HepG2 (cell line): ENCODE results near the gene ABHD15. TPM values are rescaled to one million over a fixed set of nuclear protein-coding genes. Genes with fewer than 3 reads are reported as not detected.

ENCODE experiments used
- ATAC-seq: fragments of 200-7000 bp; cut with Tn5 transposase; 3 replicates; pipeline ENCODE4 v1.9.1; 2020; ENCODE audit warnings: mild to moderate bottlenecking, moderate library complexity
- BruUV-seq: library from RNA; stranded (reverse); fragments of 400-500 nt; replicated peaks from 2 replicates; lab custom pipeline; 2021; lab: Mats Ljungman, UMichigan
- CTCF ChIA-PET: fragments of 300-600 bp; formaldehyde crosslinking; extraction: SDS; loops from one replicate; lab custom pipeline; 2021; ENCODE audit warnings: low total read pairs, inconsistent platforms, low intra/inter-chr PET ratio; lab: Yijun Ruan, JAX
- POLR2A ChIA-PET: fragments of 350-600 bp; sonication (Branson Sonifier 250); formaldehyde crosslinking; loops from one replicate; lab custom pipeline; 2020; ENCODE audit warnings: antibody characterized with exemption, inconsistent platforms; lab: Yijun Ruan, JAX
- DNase-seq: peaks from one replicate; pipeline ENCODE4 v3.0.0-alpha.2; 2015; ENCODE audit warnings: low spot score
- FAIRE-seq: peaks from 3 replicates; lab custom pipeline; 2011; peaks lifted over from hg19 to GRCh38; lab: Jason Lieb, UNC
- H2AFZ ChIP-seq: one replicate; pipeline ENCODE4 v1.6.1; 2011; ENCODE audit warnings: low read length, inconsistent platforms
- H3K27ac ChIP-seq: fragments of 300-600 bp; 3 replicates; pipeline ENCODE4 v1.8.0; 2011; ENCODE audit warnings: mixed run types, mild to moderate bottlenecking, mixed read lengths, low read length, inconsistent platforms; ENCODE audit not compliant: insufficient read depth; ENCODE audit errors: extremely low read length
- H3K27me3 ChIP-seq, 2 experiments: fragments of 200-600 bp in 1 of 2; 2 replicates in 1 of 2; 3 replicates in 1 of 2; pipeline versions ENCODE4 v1.6.0 to v1.8.0; 2011; ENCODE audit warnings: low read length in 2 of 2, mild to moderate bottlenecking in 2 of 2, moderate library complexity in 2 of 2, inconsistent platforms in 1 of 2; ENCODE audit not compliant: insufficient read depth in 2 of 2, control insufficient read depth in 1 of 2
- H3K36me3 ChIP-seq, 2 experiments: fragments of 200-600 bp in 1 of 2; replicated peaks in 1 of 2; 2 replicates in 1 of 2; 3 replicates in 1 of 2; pipeline versions ENCODE4 v1.5.1 to v1.8.0; 2011; ENCODE audit warnings: low read length in 2 of 2, inconsistent platforms in 1 of 2; ENCODE audit not compliant: insufficient read depth in 2 of 2, control insufficient read depth in 1 of 2
- H3K4me1 ChIP-seq: 2 replicates; pipeline ENCODE4 v1.5.1; 2012; ENCODE audit warnings: low read length, inconsistent platforms; ENCODE audit not compliant: insufficient read depth
- H3K4me2 ChIP-seq: 2 replicates; pipeline ENCODE4 v1.6.0; 2011; ENCODE audit warnings: low read depth, low read length, inconsistent platforms
- H3K4me3 ChIP-seq, 3 experiments: fragments of 200-600 bp in 1 of 3; sonication (generic), shearing (Covaris generic) in 1 of 3; replicated peaks in 1 of 3; 2 replicates each; pipeline ENCODE4 v1.5.1; 2011 to 2016; ENCODE audit warnings: low read length in 3 of 3, inconsistent platforms in 2 of 3, low read depth in 2 of 3, mild to moderate bottlenecking in 2 of 3, control low read depth in 1 of 3, mixed read lengths in 1 of 3; ENCODE audit not compliant: insufficient read depth in 1 of 3
- H3K79me2 ChIP-seq: one replicate; pipeline ENCODE4 v1.6.1; 2011; ENCODE audit warnings: low read length, inconsistent platforms; ENCODE audit not compliant: insufficient read depth
- H3K9ac ChIP-seq: 2 replicates; pipeline ENCODE4 v1.6.0; 2011; ENCODE audit warnings: mild to moderate bottlenecking, low read depth, low read length, inconsistent platforms; ENCODE audit not compliant: insufficient read depth
- H3K9me3 ChIP-seq: 2 replicates; pipeline ENCODE4 v1.5.1; 2012; ENCODE audit warnings: mild to moderate bottlenecking, low read length
- H4K20me1 ChIP-seq: 2 replicates; pipeline ENCODE4 v1.6.0; 2011; ENCODE audit warnings: inconsistent platforms, mild to moderate bottlenecking, low read length, moderate library complexity; ENCODE audit not compliant: insufficient read depth
- CEBPG ChIP-seq: IDR thresholded peaks from 2 replicates; pipeline ENCODE4 v1.6.1; 2016
- GATAD2A ChIP-seq: IDR thresholded peaks from 2 replicates; pipeline ENCODE4 v1.6.1; 2016
- GMEB1 ChIP-seq: sonication (generic); formaldehyde crosslinking; IDR thresholded peaks from 2 replicates; pipeline ENCODE4 v1.5.1; 2020; ENCODE audit warnings: missing genetic modification reagents, mild to moderate bottlenecking, borderline replicate concordance
- HOXA9 ChIP-seq: sonication (generic); formaldehyde crosslinking; IDR thresholded peaks from 2 replicates; pipeline ENCODE4 v1.8.1; 2022; ENCODE audit warnings: missing genetic modification reagents, mild to moderate bottlenecking, moderate library complexity, borderline replicate concordance
- TMF1 ChIP-seq: sonication (generic); formaldehyde crosslinking; IDR thresholded peaks from 2 replicates; pipeline ENCODE4 v1.8.1; 2022; ENCODE audit warnings: low read depth, missing genetic modification reagents
- YEATS2 ChIP-seq: sonication (generic); formaldehyde crosslinking; IDR thresholded peaks from 2 replicates; pipeline ENCODE4 v1.4.0; 2020; ENCODE audit warnings: missing genetic modification reagents, borderline replicate concordance
- ZFY ChIP-seq: sonication (generic); formaldehyde crosslinking; IDR thresholded peaks from 2 replicates; pipeline ENCODE4 v1.4.0; 2020; ENCODE audit warnings: missing genetic modification reagents
- ZNF44 ChIP-seq: sonication (generic); formaldehyde crosslinking; IDR thresholded peaks from 2 replicates; pipeline ENCODE4 v1.5.1; 2020; ENCODE audit warnings: mild to moderate bottlenecking, missing genetic modification reagents
- ZNF746 ChIP-seq: sonication (generic); formaldehyde crosslinking; IDR thresholded peaks from 2 replicates; pipeline ENCODE4 v1.8.0; 2022; ENCODE audit warnings: mild to moderate bottlenecking, missing genetic modification reagents
- ZSCAN9 ChIP-seq: IDR thresholded peaks from 2 replicates; pipeline ENCODE4 v1.6.1; 2016; ENCODE audit warnings: borderline replicate concordance
- WGBS: methylation state at CpG from one replicate; pipeline ENCODE4 v1.1.6; 2017; ENCODE audit warnings: low lambda C conversion rate; 5-methylcytosine and 5-hydroxymethylcytosine counted together
- in situ Hi-C: cut with HindIII; loops from 2 replicates; pipeline ENCODE4 v1.10.0; 2017; ENCODE audit warnings: low pct_unique_long_range_greater_than_20kb; ENCODE audit not compliant: extremely low pct_ligation_motif_present
- intact Hi-C: fragments of 100-400 bp; cut with micrococcal nuclease; formaldehyde crosslinking; loops from one replicate; pipeline ENCODE4 v1.10.0; 2022; ENCODE audit not compliant: unreplicated experiment
- polyA plus RNA-seq, 8 experiments: library from polyadenylated mRNA; depleted of rRNA in 3 of 8; stranded (reverse) in 7 of 8; unstranded in 1 of 8; fragments of >200 nt; fragmentation: Illumina TruSeq in 4 of 8; extraction: Trizol in 4 of 8; gene quantifications; 2 replicates each; pipeline versions ENCODE4 v1.2.1 to v1.2.3, GENCODE V29; 2011 to 2016; ENCODE audit warnings: low read depth in 4 of 8, missing spikeins in 1 of 8, mixed read lengths in 1 of 8; ENCODE audit not compliant: insufficient read depth in 1 of 8
- total RNA-seq, 5 experiments: library from RNA; depleted of rRNA; stranded (reverse); fragments of >200 nt; fragmentation: Illumina TruSeq; extraction: Trizol; gene quantifications; 2 replicates each; pipeline ENCODE4 v1.2.3, GENCODE V29; 2016; ENCODE audit warnings: low read depth in 1 of 5
- TF ChIP-seq, protein P1 (sequence below): fragments of 450-650 bp; IDR thresholded peaks from 2 replicates; pipeline ENCODE4 v1.6.1; 2017
- TF ChIP-seq, protein P2 (sequence below): sonication (generic); formaldehyde crosslinking; IDR thresholded peaks from 2 replicates; pipeline ENCODE4 v1.5.0; 2020; ENCODE audit warnings: missing genetic modification reagents

The ABHD15 gene
- total and polyA plus RNA-seq, 2 of the 13 experiments (the other 11 are each of a cell fraction or from before 2014, with no cell fraction given) = 2.4 to 7.7 TPM

GRCh38 chr17:29514792-29515191 lies 52.0 kb downstream of the ABHD15 start (continued):
- TF ChIP-seq, protein P1, sequence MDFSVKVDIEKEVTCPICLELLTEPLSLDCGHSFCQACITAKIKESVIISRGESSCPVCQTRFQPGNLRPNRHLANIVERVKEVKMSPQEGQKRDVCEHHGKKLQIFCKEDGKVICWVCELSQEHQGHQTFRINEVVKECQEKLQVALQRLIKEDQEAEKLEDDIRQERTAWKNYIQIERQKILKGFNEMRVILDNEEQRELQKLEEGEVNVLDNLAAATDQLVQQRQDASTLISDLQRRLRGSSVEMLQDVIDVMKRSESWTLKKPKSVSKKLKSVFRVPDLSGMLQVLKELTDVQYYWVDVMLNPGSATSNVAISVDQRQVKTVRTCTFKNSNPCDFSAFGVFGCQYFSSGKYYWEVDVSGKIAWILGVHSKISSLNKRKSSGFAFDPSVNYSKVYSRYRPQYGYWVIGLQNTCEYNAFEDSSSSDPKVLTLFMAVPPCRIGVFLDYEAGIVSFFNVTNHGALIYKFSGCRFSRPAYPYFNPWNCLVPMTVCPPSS = no peak
- TF ChIP-seq, all 625 proteins: peak for 0

GRCh38 chr17:29510953-29511352 lies 55.9 kb downstream of the ABHD15 start:
- Histone ChIP-seq H3K4me1 (no peaks in the 10 kb centered on the region), H3K79me2 (no peaks in the 10 kb centered on the region), H3K36me3 (peaks cover 3 to 61% of the 10 kb centered on the region in 2 experiments; a peak in 4 of 5 replicates), H3K9me3 (no peaks in the 10 kb centered on the region), H3K27me3 (no peaks in the 10 kb centered on the region), H4K20me1 (no peaks in the 10 kb centered on the region), H3K27ac (no peak overlapping the region), H3K4me2 (no peak overlapping the region), H3K4me3 (no peak overlapping the region), H3K9ac (no peak overlapping the region), H2AFZ (no peak overlapping the region)
- no peak for DNase-seq
- no TSS peak for BruUV-seq
- POLR2A ChIA-PET = no interaction called here
- intact Hi-C loops = no loop called here
- no peak for ATAC-seq
- no peak for FAIRE-seq
- in situ Hi-C loops = no loop called here
- TF ChIP-seq HOXA9 (no peak), YEATS2 (CRISPR knock-in tag) (no peak), GATAD2A (CRISPR knock-in tag) (no peak), ZNF746 (CRISPR knock-in tag) (no peak), TMF1 (no peak), ZSCAN9 (CRISPR knock-in tag) (no peak), ZNF44 (no peak), CEBPG (CRISPR knock-in tag) (no peak), ZFY (CRISPR knock-in tag) (no peak), GMEB1 (CRISPR knock-in tag) (no peak)
- TF ChIP-seq, protein P2, sequence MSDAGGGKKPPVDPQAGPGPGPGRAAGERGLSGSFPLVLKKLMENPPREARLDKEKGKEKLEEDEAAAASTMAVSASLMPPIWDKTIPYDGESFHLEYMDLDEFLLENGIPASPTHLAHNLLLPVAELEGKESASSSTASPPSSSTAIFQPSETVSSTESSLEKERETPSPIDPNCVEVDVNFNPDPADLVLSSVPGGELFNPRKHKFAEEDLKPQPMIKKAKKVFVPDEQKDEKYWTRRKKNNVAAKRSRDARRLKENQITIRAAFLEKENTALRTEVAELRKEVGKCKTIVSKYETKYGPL (CRISPR knock-in tag) = no peak
- 98% methylated on average over 6 of the region's 6 CpGs for WGBS
- CTCF ChIA-PET = no interaction called here

Other genes with a start within 250 kb of the ABHD15 start
- 23.0 and 36.2 TPM in 2 replicates for gene TAOK1, start 176.7 kb downstream of the ABHD15 start, total RNA-seq (2016; rRNA removed; fragmentation: Illumina TruSeq; extraction: Trizol)
- 10.3 and 14.1 TPM in 2 replicates for gene TAOK1, start 176.7 kb downstream of the ABHD15 start, polyA plus RNA-seq (2011; rRNA removed)
- gene TP53I13, start 1.7 kb upstream of the ABHD15 start, total RNA-seq (2016; rRNA removed; fragmentation: Illumina TruSeq; extraction: Trizol) = 9.9 and 25.7 TPM in 2 replicates
- gene TP53I13, start 1.7 kb upstream of the ABHD15 start, polyA plus RNA-seq (2011; rRNA removed) = 16.9 and 29.2 TPM in 2 replicates
- 12.9 and 14.2 TPM in 2 replicates for gene GIT1, start 22.6 kb upstream of the ABHD15 start, total RNA-seq (2016; rRNA removed; fragmentation: Illumina TruSeq; extraction: Trizol)
- 30.8 and 31.5 TPM in 2 replicates for gene GIT1, start 22.6 kb upstream of the ABHD15 start, polyA plus RNA-seq (2011; rRNA removed)
- gene ANKRD13B, start 26.1 kb upstream of the ABHD15 start, total RNA-seq (2016; rRNA removed; fragmentation: Illumina TruSeq; extraction: Trizol) = 1.6 and 1.7 TPM in 2 replicates
- 1.8 and 2.2 TPM in 2 replicates for gene ANKRD13B, start 26.1 kb upstream of the ABHD15 start, polyA plus RNA-seq (2011; rRNA removed)
- 0.42 TPM in 1 of 2 replicates, not detected in the other for gene CORO6, start 55.9 kb upstream of the ABHD15 start, total RNA-seq (2016; rRNA removed; fragmentation: Illumina TruSeq; extraction: Trizol)
- 0.82 and 1.2 TPM in 2 replicates for gene CORO6, start 55.9 kb upstream of the ABHD15 start, polyA plus RNA-seq (2011; rRNA removed)